ENCODE data around the gene HIPK1. TPM values are rescaled to one million over a fixed set of nuclear protein-coding genes. Genes with fewer than 3 reads are reported as not detected.

Gene HIPK1
- total RNA-seq, 1 donor from 2014 or later, result 100 TPM

- no peak overlapping the region for H3K4me3 Mint-ChIP-seq
- H3K27me3 Mint-ChIP-seq (ENCODE audit: insufficient read depth), result no peaks in the 10 kb centered on the region
- no peak for DNase-seq (ENCODE audit: low spot score)
- no peak overlapping the region for H3K27ac Mint-ChIP-seq
- no peaks in the 10 kb centered on the region for H3K9me3 Mint-ChIP-seq
- no peaks in the 10 kb centered on the region for H3K36me3 Mint-ChIP-seq (ENCODE audit: low read depth)
- intact Hi-C loops (cut with micrococcal nuclease), result no loop called here
- H3K4me1 Mint-ChIP-seq (ENCODE audit: low read depth), result no peaks in the 10 kb centered on the region
Measured at GRCh38 chr1:114022877-114023276, 93.8 kb downstream of the HIPK1 start.

GRCh38 chr1:114023377-114023776 is 94.3 kb downstream of the HIPK1 start:
- Mint-ChIP-seq H3K9me3 (no peaks in the 10 kb centered on the region), H3K4me1 (ENCODE audit: low read depth) (no peaks in the 10 kb centered on the region), H3K4me3 (no peak overlapping the region), H3K27me3 (ENCODE audit: insufficient read depth) (no peaks in the 10 kb centered on the region), H3K36me3 (ENCODE audit: low read depth) (no peaks in the 10 kb centered on the region), H3K27ac (no peak overlapping the region)
- no peak for DNase-seq (ENCODE audit: low spot score)
- intact Hi-C loops (cut with micrococcal nuclease), result no loop called here

GRCh38 chr1:114024049-114024448 is 94.9 kb downstream of the HIPK1 start:
- no peak overlapping the region for H3K27ac Mint-ChIP-seq
- intact Hi-C loops (cut with micrococcal nuclease), result no loop called here
- no peak for DNase-seq (ENCODE audit: low spot score)
- H3K9me3 Mint-ChIP-seq, result no peaks in the 10 kb centered on the region
- H3K4me1 Mint-ChIP-seq (ENCODE audit: low read depth), result no peaks in the 10 kb centered on the region
- no peaks in the 10 kb centered on the region for H3K27me3 Mint-ChIP-seq (ENCODE audit: insufficient read depth)
- no peak overlapping the region for H3K4me3 Mint-ChIP-seq
- H3K36me3 Mint-ChIP-seq (ENCODE audit: low read depth), result no peaks in the 10 kb centered on the region

DNA sequence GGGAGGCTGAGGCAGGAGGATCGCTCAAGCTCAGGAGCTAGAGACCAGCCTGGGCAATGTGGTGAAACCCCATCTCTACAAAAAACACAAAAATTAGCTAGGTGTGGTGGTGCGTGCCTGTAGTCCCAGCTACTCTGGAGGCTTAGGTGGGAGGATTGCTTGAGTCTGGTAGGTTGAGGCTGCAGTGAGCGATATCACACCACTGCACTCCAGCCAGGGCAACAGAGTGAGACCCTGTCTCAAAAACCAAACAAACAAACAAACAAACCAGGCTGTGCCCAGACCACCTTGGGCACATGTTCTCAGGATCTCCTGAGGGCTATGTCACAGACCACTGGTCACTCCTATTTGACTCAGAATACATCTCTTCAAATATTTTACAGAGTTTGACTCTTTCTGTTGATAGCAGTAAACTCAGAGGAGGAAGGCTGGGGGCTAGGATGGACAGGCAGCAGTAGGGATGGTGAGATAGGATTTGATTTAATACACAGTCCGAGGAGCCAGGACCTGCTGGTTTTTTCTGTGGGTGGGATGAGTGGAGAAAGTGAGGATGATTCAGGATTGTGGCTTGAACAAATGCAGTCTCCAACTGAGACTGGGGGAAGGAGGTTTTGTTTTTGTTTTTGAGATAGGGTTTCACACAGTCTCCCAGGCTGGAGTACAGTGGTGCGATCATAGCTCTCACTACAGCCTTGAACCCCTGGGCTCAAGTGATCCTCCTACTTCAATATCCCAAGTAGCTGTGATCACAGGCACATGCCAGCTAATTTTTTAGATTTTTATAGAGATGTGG is 96.7 kb downstream of the HIPK1 start:
- no peaks in the 10 kb centered on the region for H3K4me1 Mint-ChIP-seq (ENCODE audit: low read depth)
- H3K36me3 Mint-ChIP-seq (ENCODE audit: low read depth), result no peaks in the 10 kb centered on the region
- no peak overlapping the region for H3K4me3 Mint-ChIP-seq
- H3K27ac Mint-ChIP-seq, result no peak overlapping the region
- no peaks in the 10 kb centered on the region for H3K27me3 Mint-ChIP-seq (ENCODE audit: insufficient read depth)
- intact Hi-C loops (cut with micrococcal nuclease), result no loop called here
- DNase-seq (ENCODE audit: low spot score), result no peak
- H3K9me3 Mint-ChIP-seq, result no peaks in the 10 kb centered on the region

GRCh38 chr1:114026797-114027196 is 97.7 kb downstream of the HIPK1 start:
- intact Hi-C loops (cut with micrococcal nuclease), result no loop called here
- Mint-ChIP-seq H3K36me3 (ENCODE audit: low read depth) (no peaks in the 10 kb centered on the region), H3K27ac (no peak overlapping the region), H3K4me1 (ENCODE audit: low read depth) (no peaks in the 10 kb centered on the region), H3K27me3 (ENCODE audit: insufficient read depth) (no peaks in the 10 kb centered on the region), H3K9me3 (no peaks in the 10 kb centered on the region), H3K4me3 (no peak overlapping the region)
- no peak for DNase-seq (ENCODE audit: low spot score)

Other genes with a start within 250 kb of the HIPK1 start
- gene PHTF1, start 169.8 kb upstream of the HIPK1 start, total RNA-seq, result 14.7 and 16.6 TPM in 2 replicates
- 18.4 and 19.5 TPM in 2 replicates for gene RSBN1, start 116.8 kb upstream of the HIPK1 start, total RNA-seq
- 66.2 and 66.7 TPM in 2 replicates for gene PTPN22, start 57.6 kb upstream of the HIPK1 start, total RNA-seq
- gene BCL2L15, start 41.7 kb upstream of the HIPK1 start, total RNA-seq, result 0.67 and 0.69 TPM in 2 replicates
- 36.3 and 40.9 TPM in 2 replicates for gene AP4B1, start 24.5 kb upstream of the HIPK1 start, total RNA-seq
- 20.9 and 21.2 TPM in 2 replicates for gene DCLRE1B, start 24.0 kb upstream of the HIPK1 start, total RNA-seq
- 0.10 TPM in 2 replicates for gene OLFML3, start 50.1 kb downstream of the HIPK1 start, total RNA-seq
- not detected in 2 replicates for gene SYT6, start 224.5 kb downstream of the HIPK1 start, total RNA-seq